ENCODE results near the gene UBALD2. TPM values are rescaled to one million over a fixed set of nuclear protein-coding genes. Genes with fewer than 3 reads are reported as not detected.

Gene UBALD2
- total RNA-seq, 1 donor from 2014 or later = 8.2 TPM

- DNase-seq (ENCODE audit: low spot score) = no peak
These were observed 52.4 kb downstream of the UBALD2 start for GRCh38 chr17:76317535-76317934.

DNA sequence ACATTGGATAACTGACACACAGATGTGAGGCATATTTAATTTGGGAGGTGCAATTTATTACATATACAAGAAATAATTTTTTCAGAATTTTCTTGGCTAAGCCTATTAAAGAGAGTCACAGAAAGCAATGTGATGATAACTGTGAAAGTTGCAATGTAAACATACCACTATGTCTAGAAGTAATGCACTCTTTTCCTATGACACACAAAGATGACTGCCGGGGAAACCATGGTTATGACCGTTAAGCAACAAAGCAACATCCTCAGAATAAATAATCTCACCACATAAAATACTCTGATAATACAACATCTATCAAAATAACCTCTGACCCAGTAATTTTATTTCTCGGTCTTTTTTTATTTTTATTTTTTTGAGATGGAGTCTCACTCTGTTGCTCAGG, 53.4 kb downstream of the UBALD2 start:
- DNase-seq (ENCODE audit: low spot score) = no peak

Other genes with a start within 250 kb of the UBALD2 start
- 13.7 TPM for gene EVPL, start 238.0 kb upstream of the UBALD2 start, total RNA-seq (ENCODE audit: insufficient read depth, low replicate concordance)
- 18.3 TPM for gene SRP68, start 192.8 kb upstream of the UBALD2 start, total RNA-seq (ENCODE audit: insufficient read depth, low replicate concordance)
- 6.7 TPM for gene GALR2, start 190.6 kb upstream of the UBALD2 start, total RNA-seq (ENCODE audit: insufficient read depth, low replicate concordance)
- gene ZACN, start 186.2 kb upstream of the UBALD2 start, total RNA-seq (ENCODE audit: insufficient read depth, low replicate concordance) = 1.7 TPM
- 64.5 TPM for gene EXOC7, start 161.6 kb upstream of the UBALD2 start, total RNA-seq (ENCODE audit: insufficient read depth, low replicate concordance)
- gene FOXJ1, start 124.1 kb upstream of the UBALD2 start, total RNA-seq (ENCODE audit: insufficient read depth, low replicate concordance) = 0.48 TPM
- gene RNF157, start 24.9 kb upstream of the UBALD2 start, total RNA-seq (ENCODE audit: insufficient read depth, low replicate concordance) = 0.96 TPM
- 0.48 TPM for gene QRICH2, start 42.9 kb downstream of the UBALD2 start, total RNA-seq (ENCODE audit: insufficient read depth, low replicate concordance)
- gene PRPSAP1, start 88.6 kb downstream of the UBALD2 start, total RNA-seq (ENCODE audit: insufficient read depth, low replicate concordance) = 30.8 TPM
- gene SPHK1, start 119.3 kb downstream of the UBALD2 start, total RNA-seq (ENCODE audit: insufficient read depth, low replicate concordance) = 2.9 TPM
- 13.5 TPM for gene UBE2O, start 187.8 kb downstream of the UBALD2 start, total RNA-seq (ENCODE audit: insufficient read depth, low replicate concordance)
- gene AANAT, start 202.3 kb downstream of the UBALD2 start, total RNA-seq (ENCODE audit: insufficient read depth, low replicate concordance) = not detected
- 21.4 TPM for gene RHBDF2, start 236.1 kb downstream of the UBALD2 start, total RNA-seq (ENCODE audit: insufficient read depth, low replicate concordance)

Data from umbilical cord (tissue), 2 donors.